ENCODE results near the gene IL2RG. TPM values are rescaled to one million over a fixed set of nuclear protein-coding genes. Genes with fewer than 3 reads are reported as not detected.

Gene IL2RG
- total RNA-seq, 4 donors from 2014 or later = 4.6 to 12.2 (median 5.5) TPM

DNA sequence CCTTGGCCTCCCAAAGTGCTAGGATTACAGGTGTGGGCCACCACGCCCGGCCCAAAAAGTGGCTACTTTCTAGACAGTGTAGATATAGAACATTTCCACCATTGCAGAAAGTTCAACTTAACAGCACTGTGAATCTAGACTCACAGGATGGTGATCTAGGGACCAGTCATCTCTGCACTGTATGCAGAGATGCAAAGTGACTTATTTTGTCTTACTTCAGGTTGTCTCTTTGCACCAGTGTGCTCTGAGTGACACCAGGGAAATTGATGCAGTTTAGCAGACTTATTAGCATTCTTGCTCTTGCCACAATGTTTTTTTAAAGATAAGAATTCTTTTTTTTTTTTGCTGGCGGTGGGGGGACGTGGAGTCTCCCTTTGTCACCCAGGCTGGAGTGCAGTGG lies 28.6 kb downstream of the IL2RG start:
- no peak for DNase-seq (ENCODE audit: low spot score in 2 of 2)
- Histone ChIP-seq H3K27me3 (no peaks in the 10 kb centered on the region), H3K36me3 (no peaks in the 10 kb centered on the region), H3K4me3 (no peak overlapping the region), H3K27ac (no peak overlapping the region), H3K4me1 (no peaks in the 10 kb centered on the region), H3K9me3 (no peaks in the 10 kb centered on the region)
- 79 to 86% methylated on average over 2 to 4 of the region's 4 CpGs for WGBS, 2 donors
- TF ChIP-seq EP300 (IDR thresholded peaks at IDR 0.05) (no peak), POLR2A (IDR thresholded peaks at IDR 0.05) (no peak)
- TF ChIP-seq, protein P1, sequence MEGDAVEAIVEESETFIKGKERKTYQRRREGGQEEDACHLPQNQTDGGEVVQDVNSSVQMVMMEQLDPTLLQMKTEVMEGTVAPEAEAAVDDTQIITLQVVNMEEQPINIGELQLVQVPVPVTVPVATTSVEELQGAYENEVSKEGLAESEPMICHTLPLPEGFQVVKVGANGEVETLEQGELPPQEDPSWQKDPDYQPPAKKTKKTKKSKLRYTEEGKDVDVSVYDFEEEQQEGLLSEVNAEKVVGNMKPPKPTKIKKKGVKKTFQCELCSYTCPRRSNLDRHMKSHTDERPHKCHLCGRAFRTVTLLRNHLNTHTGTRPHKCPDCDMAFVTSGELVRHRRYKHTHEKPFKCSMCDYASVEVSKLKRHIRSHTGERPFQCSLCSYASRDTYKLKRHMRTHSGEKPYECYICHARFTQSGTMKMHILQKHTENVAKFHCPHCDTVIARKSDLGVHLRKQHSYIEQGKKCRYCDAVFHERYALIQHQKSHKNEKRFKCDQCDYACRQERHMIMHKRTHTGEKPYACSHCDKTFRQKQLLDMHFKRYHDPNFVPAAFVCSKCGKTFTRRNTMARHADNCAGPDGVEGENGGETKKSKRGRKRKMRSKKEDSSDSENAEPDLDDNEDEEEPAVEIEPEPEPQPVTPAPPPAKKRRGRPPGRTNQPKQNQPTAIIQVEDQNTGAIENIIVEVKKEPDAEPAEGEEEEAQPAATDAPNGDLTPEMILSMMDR (IDR thresholded peaks at IDR 0.05) = no peak

DNA sequence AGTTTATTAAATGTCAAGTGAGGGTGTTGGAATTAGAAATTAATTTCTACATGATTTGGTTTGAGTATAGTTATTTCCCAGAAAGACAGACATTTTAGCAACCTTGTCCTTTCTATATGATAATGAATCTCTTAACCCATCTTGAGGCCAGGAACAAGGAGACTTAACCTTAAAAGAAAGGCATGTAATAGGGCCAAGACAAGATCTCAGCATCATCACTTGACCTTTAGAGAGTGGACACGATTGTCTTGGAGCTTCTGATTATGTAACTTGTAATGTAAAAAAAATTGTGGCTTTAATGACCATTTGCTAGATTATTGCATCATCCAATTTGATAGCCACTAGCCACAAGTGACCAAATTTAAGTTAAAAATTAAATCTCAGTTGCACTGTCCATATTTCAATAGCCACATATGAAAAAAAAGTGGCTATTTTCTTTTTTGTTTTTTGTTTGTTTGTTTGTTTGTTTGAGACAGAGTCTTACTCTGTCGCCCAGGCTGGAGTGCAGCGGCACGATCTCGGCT lies 29.2 kb downstream of the IL2RG start:
- no peak for DNase-seq (ENCODE audit: low spot score in 2 of 2)
- no peaks in the 10 kb centered on the region for H3K4me1 ChIP-seq
- H3K9me3 ChIP-seq = no peaks in the 10 kb centered on the region
- no peak overlapping the region for H3K27ac ChIP-seq
- H3K4me3 ChIP-seq = no peak overlapping the region
- 77 to 78% methylated on average over 5 of the region's 5 CpGs for WGBS, 2 donors
- TF ChIP-seq, protein P1 (IDR thresholded peaks at IDR 0.05) = no peak
- no peak for TF ChIP-seq POLR2A (IDR thresholded peaks at IDR 0.05)
- no peak for TF ChIP-seq EP300 (IDR thresholded peaks at IDR 0.05)
- no peaks in the 10 kb centered on the region for H3K27me3 ChIP-seq
- H3K36me3 ChIP-seq = no peaks in the 10 kb centered on the region

DNA sequence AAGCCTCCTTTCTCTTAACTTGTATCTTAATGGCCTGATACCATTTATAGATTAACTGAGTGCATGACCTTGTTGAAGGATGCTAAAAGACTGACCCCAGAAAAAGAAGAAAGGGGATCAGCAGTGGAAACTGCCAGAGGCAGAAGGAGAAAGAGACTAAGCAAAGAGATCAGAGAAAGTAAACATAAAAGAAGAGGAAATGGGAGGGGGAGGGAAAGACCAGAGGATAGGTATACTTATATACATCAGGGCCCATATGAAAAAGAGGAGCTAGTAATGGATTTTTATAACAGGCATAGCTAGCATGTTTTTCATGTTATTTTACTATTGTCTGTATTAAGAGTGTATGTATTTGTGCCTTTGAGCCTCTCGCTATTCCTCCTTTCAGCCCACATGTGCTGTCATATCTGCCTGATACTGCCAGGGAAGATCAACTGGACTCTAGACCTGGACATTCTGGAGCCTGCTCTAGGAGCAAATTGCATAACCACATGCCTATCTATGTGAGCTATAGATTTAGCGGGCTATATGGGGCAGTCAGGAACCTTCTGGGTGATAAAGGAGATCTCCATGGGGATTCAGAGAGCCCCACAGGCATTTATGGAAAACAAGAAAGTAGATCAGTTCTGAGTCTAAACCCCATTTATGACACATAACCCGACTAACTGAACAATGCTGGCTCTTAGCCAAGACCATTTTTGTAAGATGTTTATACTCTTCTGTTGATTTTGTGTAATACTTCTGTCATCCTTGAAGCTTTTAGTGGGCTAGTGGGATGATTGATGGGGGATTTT lies 29.9 kb downstream of the IL2RG start:
- Histone ChIP-seq H3K27me3 (no peaks in the 10 kb centered on the region), H3K36me3 (no peaks in the 10 kb centered on the region), H3K4me1 (no peaks in the 10 kb centered on the region), H3K27ac (no peak overlapping the region), H3K4me3 (no peak overlapping the region), H3K9me3 (no peaks in the 10 kb centered on the region)
- DNase-seq (ENCODE audit: low spot score in 2 of 2) = no peak
- 0 to 40% methylated on average over 1 to 3 of the region's 3 CpGs for WGBS, 2 donors
- TF ChIP-seq POLR2A (IDR thresholded peaks at IDR 0.05) = no peak
- TF ChIP-seq, protein P1 (IDR thresholded peaks at IDR 0.05) = no peak
- TF ChIP-seq EP300 (IDR thresholded peaks at IDR 0.05) = no peak

DNA sequence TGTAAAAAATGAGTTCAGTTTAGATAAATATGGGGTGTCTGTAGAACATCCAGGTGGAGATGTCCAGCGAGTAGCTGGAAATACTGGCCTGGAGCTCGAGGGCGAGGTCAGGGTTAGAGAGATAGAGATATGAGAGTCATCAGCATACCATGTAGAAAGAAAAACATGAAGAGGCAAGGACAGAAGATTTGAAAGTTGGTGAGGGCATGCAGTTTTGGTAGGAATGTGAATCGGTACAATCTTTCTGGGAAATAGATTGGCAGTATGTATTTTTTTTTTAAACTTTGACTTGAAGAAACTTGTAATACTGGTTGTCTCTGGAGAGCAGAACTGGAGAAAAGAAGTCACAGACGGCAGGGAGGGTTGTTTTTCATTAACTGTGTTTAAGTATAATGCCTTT lies 40.8 kb downstream of the IL2RG start:
- Histone ChIP-seq H3K27ac (no peak overlapping the region), H3K36me3 (no peaks in the 10 kb centered on the region), H3K9me3 (no peaks in the 10 kb centered on the region), H3K4me3 (no peak overlapping the region), H3K27me3 (peaks cover 0 to 4% of the 10 kb centered on the region in 2 donors), H3K4me1 (peaks cover 0 to 9% (median 0%) of the 10 kb centered on the region in 4 donors)
- TF ChIP-seq EP300 (IDR thresholded peaks at IDR 0.05) = no peak
- TF ChIP-seq POLR2A (IDR thresholded peaks at IDR 0.05) = no peak
- TF ChIP-seq, protein P1 (IDR thresholded peaks at IDR 0.05) = no peak
- 70 to 82% methylated on average over 5 of the region's 5 CpGs for WGBS, 2 donors
- no peak for DNase-seq (ENCODE audit: low spot score in 2 of 2)
